A549 (cell line): ENCODE measurements around the gene MEF2C.

Source experiments
- CTCF ChIP-seq: fragments of >200 bp; sonication (Bioruptor Twin); formaldehyde crosslinking; IDR thresholded peaks from 3 replicates; pipeline ENCODE4 v1.5.1; 2016
- EHMT2 ChIP-seq: fragments of 200-600 bp; sonication (generic); IDR thresholded peaks from 2 replicates; pipeline ENCODE4 v1.6.1; 2016; ENCODE audit warnings: antibody characterized with exemption, low read depth, mild to moderate bottlenecking, moderate library complexity
- KDM1A ChIP-seq: fragments of 200-600 bp; sonication (generic); IDR thresholded peaks from 2 replicates; pipeline ENCODE4 v1.6.1; 2016; ENCODE audit warnings: low read depth, mild to moderate bottlenecking
- POLR2A ChIP-seq: IDR thresholded peaks from 2 replicates; pipeline ENCODE4 v1.6.1; 2012; ENCODE audit warnings: mild to moderate bottlenecking, low read length
- REST ChIP-seq: fragments of 200-600 bp; sonication (generic); IDR thresholded peaks from 2 replicates; pipeline ENCODE4 v1.6.1; 2016; ENCODE audit warnings: antibody characterized with exemption, mild to moderate bottlenecking, moderate library complexity
- SMC3 ChIP-seq: fragments of >200 bp; sonication (Bioruptor Twin); formaldehyde crosslinking; IDR thresholded peaks from 3 replicates; pipeline ENCODE4 v1.6.1; 2018; ENCODE audit warnings: inconsistent platforms
- SREBF2 ChIP-seq: fragments of 450-650 bp; IDR thresholded peaks from 2 replicates; pipeline ENCODE4 v1.6.1; 2014; ENCODE audit warnings: mild to moderate bottlenecking, moderate library complexity

- no peak for TF ChIP-seq POLR2A
- no peak for TF ChIP-seq REST
- no peak for TF ChIP-seq SMC3
- TF ChIP-seq CTCF: no peak
- TF ChIP-seq EHMT2: no peak
- TF ChIP-seq SREBF2: no peak
- no peak for TF ChIP-seq KDM1A
Measured at GRCh38 chr5:88671505-88672499, 211.2 kb downstream of the MEF2C start.
